ENCODE measurements around the gene ADAM19.

DNA sequence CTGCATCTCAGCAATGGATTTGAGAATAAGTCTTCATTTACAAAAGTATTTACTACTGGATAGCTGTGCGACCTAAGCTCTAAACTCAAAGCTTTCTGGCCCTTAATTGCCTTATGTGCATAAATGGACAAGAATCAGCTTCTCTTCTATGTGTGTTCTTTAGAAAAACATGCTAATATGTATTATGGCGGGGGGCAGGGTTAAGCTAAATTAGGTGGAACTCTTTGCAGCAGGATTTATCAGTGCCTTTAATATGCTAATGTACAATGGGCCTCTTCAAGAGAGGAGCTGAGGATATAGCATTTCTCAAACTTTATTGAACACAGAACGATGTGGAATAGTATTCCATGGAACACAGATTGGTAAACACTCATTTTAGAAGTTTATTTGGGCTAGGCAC is 125.6 kb downstream of the ADAM19 start:
- TF ChIP-seq CTCF (IDR thresholded peaks at IDR 0.05) (no peak), POLR2AphosphoS5 (IDR thresholded peaks at IDR 0.05; ENCODE audit: insufficient read depth in 1 of 2, low read depth in 1 of 2) (no peak), POLR2A (IDR thresholded peaks at IDR 0.05) (no peak)
